ENCODE results near the gene FREY1.

DNA sequence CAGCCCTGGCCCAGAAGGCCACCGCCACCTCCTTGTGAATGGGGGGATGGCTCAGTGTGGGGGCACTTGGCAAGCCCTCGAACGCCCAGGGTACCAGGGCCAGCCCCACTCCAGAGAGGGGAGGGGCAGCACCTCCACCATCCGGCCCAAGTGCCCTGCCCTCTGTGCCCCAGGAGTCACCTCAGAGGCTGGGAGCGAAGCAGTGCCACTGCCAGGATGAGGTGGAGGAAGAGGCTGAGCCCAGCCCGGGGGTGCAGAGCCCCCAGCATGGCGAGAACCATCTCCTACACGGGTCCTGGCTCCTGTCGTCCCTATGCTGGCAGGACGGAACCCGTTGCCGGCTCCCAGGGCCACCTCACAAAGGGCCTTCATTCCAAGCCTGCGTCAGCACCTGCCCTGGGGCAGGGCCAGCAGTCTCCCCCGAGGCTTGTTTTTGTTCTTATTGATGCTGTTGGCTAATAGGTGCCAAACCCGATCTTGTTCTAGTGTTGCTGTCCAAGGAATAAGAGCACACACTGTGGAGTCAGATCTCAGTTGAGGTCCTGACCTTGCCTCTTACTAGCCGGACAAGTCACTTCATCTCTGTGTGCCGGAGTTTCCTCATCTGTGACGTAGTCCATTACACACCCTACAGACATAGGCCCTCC lies at the start of gene FREY1:
- TF ChIP-seq POLR2A (IDR thresholded peaks at IDR 0.05; ENCODE audit: low read length) (peak; percentile 4), GATA1 (IDR thresholded peaks at IDR 0.05; ENCODE audit: low read depth, low read length) (no peak)

All from erythroblast (primary cell).